G401.6 (cell line): Measurements from ENCODE around the gene ABL1.

Source experiments
- FAIRE-seq: peaks from 2 replicates; lab custom pipeline; 2012; peaks lifted over from hg19 to GRCh38; lab: Jason Lieb, UNC

Gene ABL1

DNA sequence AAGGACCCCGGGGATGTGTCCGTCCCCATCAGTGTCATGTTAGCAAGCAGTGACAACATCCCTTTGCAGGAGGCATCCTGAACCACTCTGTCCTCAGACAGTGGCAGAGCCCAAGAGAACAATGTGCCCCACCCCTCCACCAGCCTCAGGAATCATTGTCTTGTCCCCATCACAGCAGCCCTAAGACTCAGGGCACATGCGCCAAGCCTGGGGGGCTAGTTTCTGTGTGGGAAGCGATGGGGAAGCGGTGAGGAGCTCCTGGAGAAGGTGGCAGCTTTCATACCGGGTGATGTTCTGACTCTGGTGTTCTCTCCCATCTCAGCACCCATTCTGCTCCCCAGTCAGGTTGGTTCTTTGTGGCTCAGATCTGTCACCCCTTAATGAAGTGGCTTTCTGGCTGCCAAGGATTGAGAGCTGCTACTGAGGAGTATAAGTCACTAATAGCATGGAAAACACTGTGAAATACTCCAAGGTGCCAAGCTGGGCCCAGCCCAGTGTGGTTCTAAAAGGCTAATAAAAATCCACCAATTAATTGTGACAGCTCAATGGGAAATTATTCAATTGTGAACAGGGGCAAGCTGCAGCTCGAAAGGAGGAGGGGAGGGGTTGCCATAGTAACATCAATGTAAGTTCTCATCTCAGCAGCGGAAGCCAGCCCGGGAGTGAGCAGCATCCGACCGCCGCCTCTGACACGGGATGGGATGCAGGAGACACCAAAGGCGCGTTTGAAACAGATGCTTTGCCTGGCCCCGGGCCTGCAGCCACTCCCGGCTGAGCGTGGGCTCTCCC, 56.8 kb downstream of the ABL1 start:
- no peak for FAIRE-seq

DNA sequence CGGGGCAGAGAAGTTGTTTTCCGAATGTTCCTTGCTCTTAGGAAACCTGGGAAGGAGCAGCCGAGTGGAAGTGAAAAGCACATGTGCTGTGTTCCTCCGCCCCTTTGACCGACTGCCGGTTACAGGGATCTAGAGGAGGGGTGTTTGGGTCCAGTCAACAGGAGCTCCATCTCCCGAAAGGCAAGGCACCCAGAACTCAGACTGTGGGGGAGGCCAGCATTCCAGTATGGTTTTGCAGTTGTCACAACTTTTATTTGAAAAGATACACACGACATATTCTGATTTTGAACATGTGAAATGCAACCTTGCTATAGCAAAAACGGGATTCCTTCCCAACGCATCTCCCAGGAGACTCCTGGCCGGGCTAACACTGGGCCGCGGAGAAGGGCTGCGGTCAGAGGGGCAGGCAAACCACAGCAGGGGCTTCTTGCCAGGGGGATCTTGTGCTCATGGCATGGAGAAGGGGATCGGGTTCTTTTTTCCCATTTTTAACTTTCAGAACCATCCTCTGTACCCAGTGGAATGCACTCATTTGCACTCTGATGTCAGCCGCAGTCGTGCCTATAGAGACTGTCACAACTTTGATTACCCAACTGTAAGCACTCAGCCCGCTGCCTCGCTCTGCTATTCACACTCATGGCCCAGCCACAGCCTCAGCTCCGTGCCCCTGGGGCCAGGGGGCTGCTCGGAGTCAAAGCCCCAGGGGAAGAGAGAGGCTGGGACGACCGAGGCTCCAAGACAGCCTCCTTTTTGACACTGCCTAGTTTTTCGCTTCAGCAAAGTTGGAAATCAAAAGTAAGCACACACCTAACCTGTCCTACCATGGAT, 57.6 kb downstream of the ABL1 start:
- FAIRE-seq: no peak

DNA sequence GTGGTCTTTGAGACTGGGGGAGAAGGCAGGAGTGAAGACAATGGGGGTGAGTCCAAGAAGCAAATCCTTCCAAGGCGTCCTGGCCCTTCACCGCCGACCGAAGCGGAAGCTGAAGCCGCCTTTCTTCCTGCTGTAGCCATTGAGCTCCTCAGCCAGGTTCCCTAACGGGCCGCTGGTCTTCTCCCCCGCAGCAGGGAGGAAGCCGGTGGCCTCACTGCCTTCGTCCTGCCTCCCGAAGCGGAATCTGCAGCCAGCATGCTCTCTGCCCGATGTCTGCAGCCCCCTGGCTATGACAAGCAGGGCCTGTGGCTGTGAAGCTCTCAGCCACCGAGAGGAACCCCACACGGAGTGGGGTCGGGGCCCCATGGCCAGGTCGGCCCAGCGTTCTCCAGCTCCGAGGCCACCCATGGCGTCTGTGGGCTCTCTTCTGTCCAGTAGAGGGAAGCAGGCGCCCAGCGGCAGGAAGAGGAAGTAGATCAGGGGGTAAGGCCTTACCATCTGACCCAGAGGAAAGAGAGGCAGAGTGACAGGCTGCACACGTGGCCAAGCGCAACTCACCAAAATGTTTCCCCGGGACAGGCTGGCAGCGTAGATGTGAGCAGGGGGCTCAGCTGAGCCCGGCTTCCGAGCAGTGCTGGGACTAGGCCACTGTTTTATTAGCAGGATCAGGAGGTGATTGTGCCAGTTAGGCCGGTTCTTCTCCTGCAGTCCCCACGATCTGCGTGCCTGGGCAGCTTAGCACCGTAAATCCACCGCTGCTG, 58.5 kb downstream of the ABL1 start:
- no peak for FAIRE-seq

DNA sequence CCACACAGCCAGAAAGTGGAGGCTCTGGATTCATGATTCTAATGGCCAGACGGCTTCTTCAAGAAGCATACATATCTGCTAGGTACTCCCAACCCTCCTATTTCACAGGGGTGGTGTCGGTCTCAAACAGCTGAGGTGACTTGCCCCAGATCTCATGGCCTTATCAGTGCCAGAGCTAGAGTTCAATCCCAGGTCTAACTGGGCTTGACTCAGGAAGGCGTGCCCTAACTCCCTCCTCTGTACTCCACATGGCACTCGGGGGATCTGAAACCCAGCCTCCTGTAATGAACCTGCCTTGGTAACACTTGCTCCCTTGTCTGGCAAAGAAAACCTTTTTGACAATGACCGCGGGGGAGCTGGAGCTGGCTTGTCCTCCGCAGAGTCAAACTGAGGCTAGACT, 59.5 kb downstream of the ABL1 start:
- no peak for FAIRE-seq

DNA sequence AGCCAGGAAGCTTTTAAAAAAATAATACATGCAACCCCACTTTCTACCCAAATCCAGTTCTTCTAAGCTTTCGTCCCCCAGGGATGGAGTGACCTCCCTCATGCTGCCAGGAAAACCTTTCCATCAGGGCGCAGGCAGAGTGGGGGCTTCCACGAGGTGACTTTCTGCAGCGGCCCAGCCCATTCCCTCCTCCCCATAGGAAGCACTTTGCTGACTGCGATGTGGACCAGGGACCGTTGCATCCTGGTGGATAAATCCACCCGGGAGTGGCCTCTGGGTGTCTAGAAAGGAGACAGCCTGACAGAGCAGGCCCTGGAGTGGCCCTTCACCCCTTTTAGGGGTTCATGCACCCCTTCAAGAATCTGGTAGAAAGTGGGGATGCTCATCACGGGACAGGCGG, 60.0 kb downstream of the ABL1 start:
- FAIRE-seq: no peak

DNA sequence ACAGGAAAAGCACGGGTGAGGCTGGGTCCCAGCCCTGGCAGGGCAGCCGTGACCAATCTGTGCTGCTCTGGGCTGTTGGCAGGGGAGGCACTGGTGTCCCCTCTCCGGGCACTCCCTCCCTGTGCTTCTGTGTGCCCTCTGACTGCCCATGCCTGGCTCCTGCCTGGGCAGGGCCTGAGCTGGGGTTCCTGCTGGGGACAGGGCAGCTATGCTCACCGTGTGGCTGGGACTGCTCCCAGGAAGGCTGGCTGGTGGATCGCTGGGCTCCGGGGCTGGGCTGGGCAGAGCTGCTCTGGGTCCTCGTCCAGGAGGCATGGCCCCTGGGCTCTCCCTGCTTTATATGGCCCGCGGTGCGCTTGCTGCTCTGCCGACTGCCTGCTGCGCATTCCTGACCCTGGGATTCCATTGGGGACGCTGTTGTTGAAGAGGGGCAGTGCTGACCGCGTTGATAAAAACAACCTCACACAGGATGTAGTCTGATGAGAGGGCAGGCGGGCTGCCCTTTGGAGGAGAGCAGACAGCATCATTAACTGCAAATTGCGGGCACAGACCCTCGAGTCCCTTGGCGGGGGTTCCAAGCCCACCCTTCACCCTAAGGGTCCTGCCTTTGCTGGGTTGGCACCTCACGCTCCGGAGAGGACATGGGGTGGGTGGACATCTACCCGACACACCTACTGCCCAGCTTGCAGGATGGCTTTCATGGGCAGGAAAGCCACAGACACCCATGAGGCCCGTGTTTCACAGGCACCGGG, 60.6 kb downstream of the ABL1 start:
- no peak for FAIRE-seq

DNA sequence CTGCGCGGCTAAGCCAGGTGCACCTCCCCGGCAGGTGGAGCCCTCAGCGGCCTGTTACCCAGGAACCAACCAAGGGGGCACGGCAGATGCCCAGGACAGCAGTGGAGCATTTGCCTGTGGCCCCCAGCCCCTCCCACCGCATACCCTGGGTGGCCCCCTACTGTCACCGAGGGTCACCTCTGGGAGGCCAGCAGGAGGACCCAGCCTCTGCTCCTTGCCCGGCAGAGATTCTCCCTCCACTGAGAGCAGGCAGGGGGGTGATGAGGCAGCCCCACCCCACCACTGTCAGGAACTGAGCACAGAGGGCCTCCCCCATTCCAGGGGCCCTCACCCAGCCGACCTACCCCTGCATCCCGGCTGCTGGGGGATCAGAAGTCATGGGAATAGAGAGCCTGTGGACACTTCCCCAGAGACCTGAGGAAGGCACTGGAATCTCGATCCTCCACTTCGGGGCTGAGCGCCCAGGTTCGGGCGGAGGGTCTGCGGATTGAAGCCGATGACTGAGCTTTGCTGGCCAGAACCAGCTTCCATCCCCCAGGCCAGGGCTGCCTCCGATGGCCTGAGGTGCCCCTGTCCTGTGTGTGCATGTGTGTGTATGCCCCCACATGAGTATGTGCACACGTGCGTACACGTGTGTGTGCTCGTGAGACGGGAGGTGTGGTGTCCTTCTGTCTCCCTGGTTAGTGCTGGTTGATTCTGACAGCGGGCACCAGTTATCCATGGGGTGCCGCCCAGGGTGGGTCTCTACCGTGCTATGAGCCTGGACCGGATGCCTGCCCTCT, 61.4 kb downstream of the ABL1 start, which contains the start of gene QRFP:
TSS of gene QRFP (minus strand) at position 580 of the 782 bp plus-strand sequence. CDS start 2,974 bp downstream, outside the sequence.
- FAIRE-seq: no peak

DNA sequence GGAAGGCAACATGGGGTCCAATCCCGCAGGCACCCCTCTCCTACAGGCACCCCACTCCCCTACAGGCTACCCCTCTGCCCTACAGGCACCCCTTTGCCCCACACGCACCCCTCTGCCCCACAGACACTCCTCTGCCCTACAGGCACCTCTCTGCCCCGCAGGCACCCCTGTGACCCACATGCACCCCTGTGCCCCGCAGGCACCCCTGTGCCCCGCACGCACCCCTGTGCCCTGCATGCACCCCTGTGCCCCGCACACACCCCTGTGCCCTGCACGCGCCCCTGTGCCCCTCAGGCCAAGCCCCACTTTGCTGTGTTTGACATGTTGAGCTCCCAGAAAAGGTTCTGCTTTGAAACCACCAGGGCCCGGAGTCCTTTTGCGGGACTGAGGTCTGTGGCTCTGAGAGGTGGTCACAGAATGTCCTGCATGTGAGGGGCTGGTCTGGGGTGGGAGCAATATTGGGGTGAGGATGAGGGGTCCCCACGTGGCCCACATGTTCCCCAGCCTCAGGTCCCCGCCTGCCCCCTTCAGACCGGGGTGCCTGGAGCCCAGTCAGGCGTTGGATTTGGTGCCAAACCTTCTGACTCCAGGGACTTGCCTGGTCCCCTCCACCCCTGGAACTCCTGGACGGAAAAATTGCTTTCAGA, 62.2 kb downstream of the ABL1 start:
- no peak for FAIRE-seq

DNA sequence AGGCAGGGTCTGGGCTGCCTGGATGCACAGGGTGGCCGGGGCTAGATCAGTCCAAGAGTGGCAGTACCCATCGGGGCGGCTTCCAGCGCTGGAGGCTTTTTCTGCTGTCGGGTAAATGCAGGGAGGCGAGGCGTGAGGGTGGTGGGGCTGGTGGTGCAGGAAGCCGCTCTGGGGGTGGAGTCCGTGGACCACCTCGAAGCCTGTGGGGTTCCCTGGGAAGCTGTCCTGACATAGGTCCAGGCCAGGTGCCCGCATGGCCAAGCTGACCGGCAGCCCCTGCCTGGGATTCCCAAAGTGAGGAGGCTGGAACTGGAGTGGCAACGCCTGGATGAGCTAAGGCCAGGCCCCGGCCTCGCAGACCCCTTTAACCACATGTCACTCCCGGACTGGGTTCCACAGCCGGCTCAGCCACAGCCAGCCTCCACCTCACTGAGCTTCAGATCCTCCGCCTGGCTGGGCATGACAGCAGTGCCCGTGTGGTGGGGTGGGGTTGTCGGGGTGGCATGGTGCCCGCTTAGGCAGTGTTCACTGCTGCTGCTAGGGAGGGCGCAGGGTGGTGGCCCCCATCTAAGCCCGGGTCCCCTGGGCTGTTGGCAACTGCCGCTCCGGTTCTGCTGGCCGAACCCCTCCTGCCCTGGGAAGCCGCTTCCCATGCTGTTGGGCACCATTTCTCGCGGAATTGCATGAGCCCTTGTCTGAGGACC, 62.9 kb downstream of the ABL1 start:
- FAIRE-seq: no peak

DNA sequence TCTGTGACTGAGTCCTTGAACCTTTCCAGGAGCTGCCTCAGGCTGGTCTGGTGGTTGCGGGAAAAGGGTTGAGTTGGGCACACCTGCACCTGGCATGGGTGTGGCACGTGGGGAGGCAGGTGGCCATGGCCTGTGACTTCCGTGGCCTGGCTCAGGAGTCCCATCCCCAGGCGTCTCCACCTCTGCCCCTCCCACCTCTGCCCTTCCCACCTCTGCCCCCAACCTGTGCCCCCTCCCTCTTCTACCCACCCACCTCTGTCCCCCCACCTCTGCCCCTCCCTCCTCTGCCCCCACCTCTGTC, 63.4 kb downstream of the ABL1 start:
- no peak for FAIRE-seq

DNA sequence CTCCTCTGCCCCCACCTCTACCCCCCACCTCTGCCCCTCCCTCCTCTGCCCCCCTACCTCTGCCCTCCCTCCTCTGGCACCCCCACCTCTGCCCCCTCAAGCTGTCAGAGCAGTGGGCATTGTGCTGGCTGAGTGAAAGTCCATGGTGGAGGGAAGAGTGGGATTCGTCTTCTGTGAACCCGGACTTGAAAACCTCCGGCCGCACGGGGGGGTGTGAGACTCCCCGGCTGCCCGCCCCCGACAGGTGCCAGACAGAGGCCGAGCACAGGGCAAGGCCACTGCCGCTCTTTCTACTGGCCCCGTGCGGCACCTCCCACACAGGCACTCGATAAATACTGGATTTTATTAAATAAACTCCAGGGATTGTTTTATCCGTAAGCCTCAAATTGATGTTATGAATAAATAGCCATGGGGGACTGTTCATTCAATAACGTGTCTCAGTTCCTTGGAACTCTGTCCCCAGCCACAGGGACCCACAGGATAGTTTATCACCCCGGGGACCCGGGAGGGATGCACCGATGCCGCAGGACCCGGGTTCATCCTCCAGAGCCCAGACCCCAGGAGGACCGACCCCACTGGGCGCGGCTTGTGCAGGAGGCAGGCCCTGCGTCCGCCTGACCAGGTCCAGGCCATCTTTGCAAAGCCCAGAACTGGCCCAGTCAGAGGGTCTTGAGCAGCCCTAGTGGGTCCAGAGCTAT, 64.1 kb downstream of the ABL1 start:
- no peak for FAIRE-seq

DNA sequence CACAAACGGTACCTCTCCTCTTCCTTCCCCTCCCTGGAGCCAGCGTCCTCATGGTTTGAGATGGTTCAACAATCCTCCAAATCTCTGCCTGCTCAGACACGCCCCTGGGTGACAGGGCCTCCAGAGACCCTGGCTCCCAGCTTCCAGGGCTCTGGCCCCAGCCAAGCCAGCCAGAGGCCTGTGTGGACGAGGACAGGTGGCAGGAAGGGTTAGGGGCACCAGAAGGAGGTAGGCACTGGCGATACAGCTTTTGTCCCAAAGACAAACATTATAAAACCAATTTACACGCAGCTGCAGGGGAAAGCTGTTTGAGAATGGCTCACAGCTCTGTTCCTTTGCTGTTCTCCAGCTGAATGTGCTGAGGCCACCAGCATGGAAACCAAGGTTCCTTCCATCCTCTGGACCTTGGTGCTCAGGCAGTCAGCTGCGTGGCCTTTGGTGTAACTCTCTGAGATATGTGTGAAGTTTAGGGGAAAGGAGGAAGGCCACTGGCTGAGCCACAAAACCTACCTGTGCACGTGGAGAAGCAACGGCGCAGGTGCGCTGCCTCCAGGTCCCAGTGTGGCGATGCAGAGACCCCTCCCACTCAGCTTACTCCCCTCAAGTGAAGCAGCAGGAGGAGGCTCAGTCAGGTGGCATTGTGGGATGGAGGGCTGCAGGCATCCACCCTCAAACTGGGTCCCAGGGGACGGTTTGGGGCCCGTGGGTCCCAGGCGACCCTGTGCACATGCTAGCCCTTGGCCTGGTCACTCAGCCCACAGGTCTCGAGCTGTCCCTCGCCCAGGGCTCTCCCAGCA, 65.8 kb downstream of the ABL1 start:
- no peak for FAIRE-seq

DNA sequence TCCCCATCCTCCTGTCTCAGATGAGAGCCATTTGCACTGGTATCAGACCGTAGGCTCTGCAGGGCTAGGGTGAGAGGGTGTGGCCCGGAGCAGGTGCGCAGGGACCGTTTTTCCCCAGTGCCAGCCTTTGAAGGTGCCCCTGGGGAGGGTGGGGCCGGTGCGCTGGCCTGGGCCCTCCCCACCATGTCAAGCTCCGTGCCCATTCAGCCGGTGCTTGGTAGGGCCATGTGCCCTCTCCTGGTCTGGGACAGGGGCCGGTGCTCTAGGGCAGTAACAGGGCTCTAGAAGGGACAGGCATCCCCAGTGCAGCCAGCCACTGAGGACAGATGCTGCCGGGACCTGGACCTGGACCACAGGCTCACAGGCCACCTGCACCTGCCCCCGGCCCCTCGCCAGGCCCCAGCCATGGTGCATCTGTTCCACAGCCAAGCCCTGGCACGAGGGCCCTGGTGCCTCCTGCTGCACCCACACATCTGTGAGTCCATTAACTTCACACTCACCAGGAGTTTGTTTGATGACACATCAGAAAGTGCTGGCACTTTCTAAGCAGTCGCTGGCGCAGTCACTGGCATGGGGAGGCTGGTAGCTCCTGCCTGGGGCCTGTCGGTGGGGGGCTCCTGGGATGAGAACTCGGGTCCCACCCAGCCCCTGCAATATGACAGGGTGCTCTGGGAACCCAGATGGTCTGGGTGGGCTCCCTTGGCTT, 66.6 kb downstream of the ABL1 start:
- no peak for FAIRE-seq

DNA sequence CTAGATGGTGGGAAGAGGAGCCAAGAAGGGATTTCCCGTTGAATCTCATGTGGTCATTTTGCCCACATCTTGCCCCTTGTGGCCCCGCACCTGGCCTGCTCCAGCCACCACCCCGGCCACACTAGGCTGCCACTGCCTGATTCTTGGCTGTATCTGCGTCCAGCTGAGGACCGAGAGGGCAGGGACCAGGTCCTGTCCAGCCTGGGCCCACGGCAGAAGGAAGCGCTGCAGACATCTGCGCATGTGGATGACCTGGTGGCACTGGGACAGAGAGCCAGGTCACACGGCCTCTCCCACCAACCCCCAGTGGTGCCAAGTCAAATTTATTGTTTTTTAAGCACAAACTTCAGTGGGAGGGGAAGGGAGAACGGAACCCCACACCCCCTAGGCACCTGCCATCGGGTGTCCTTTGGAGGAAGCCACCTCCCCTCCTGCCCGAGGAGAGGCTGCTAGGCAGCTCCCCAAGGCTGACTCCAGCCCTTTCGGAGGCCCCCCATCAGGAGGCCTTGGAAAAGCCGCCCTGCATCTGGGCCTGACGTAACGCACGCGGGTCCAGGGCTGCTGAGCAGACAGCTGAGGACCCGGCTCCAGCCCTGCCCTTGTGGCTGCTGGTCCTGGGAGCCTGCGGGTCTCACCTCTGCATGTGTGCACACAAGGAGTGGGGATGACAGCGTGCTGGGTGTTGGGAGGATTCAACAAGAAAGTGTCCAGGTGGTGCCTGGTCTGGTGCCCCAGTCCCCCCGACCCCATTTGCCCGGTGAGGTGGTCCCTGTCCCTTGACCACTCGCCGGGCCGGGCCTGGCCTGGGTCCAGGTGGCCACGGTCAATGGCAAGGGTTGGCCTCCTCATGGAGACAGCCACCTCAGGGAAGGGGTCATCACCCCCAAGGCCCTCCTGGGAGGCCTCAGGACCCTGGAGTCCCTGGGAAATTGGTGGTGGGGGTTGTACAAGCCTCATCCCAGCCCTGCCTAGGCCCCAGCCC, 67.4 kb downstream of the ABL1 start:
- FAIRE-seq: no peak

DNA sequence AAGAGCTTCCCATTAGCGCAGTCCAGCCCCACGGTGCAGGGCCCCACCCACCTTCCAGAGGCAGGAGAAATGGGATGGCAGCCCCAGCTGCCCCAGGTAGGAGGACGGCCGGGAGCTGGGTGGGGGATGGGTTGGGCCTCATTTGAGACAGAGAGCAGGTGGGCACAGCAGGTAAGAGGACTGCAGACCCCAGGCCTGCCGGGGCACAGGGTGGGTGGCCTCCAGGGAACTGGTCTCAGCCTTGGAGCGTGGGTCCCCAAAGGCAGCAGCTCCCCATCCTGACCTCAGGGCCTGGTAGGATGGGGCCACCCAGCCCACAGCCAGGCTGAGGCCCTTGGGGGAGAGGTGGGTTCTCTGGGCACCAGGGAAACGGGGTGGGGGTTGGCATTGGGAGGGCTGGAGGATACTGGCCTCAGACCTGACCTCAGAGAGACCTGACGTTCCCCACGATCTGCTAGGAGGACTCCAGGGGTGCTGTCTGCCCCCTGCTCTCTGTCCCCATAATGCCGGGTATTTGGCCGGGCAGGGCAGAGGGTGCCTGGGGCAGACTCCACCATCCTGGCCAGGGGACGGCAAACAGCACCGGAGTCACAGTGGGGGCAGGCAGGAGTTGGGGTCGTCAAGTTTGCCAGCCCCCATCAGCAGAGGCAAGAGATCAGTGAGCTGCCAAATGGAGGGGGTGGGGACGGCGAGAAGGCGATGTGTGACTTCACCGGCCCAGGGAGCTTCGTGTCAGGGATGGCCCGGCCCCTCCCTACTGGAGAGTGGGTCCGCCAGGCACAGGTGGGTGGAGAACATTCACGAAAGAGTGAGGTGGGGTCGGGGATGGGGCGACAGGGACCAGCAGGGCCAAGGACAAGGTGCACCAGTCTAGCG, 68.4 kb downstream of the ABL1 start:
- no peak for FAIRE-seq
